Stomach (tissue), 4 donors: Measurements from ENCODE around the gene VEZT.

Experiments used
- EP300 ChIP-seq: sonication (generic); formaldehyde crosslinking; IDR thresholded peaks from one replicate; pipeline ENCODE4 v1.6.1; 2017; ENCODE audit warnings: antibody characterized with exemption
- POLR2A ChIP-seq, 4 donors: fragments of 450-650 bp; IDR thresholded peaks; one replicate each; pipeline ENCODE4 v1.6.1; 2016; ENCODE audit warnings: antibody characterized with exemption in 4 of 4, control low read depth in 2 of 4, mild to moderate bottlenecking in 1 of 4, moderate library complexity in 1 of 4
- POLR2AphosphoS5 ChIP-seq, 3 donors: sonication (generic); formaldehyde crosslinking; IDR thresholded peaks; one replicate each; pipeline ENCODE4 v1.6.1; 2016; ENCODE audit warnings: antibody characterized with exemption in 3 of 3
- TF ChIP-seq, protein P1 (sequence below), 7 experiments: fragments of 450-650 bp in 4 of 7; fragments of 200-600 bp in 3 of 7; sonication (generic) in 3 of 7; IDR thresholded peaks; one replicate each; pipeline ENCODE4 v1.5.1; 2016 to 2019; ENCODE audit warnings: antibody characterized with exemption in 7 of 7, control low read depth in 2 of 7, mild to moderate bottlenecking in 1 of 7

DNA sequence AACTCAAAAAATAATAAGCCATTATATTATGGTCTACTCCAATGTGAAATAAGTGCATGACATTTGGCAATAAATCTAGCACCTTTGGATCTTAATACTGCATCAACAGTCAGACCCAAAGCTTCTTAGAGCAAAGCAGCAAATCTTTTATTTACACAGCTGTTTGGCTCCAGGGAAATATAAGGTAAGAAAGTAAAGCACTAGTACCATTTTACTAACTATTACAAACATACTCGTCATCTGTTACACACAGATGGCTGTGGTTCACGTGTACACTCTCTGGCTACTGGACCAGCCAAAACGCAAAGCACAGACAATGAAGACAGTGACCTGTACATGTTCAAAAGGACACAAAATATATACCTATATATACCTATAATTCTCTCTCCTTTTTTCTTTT is 3.1 kb upstream of the VEZT start:
- TF ChIP-seq POLR2A (IDR thresholded peaks at IDR 0.05) (no peak), EP300 (no peak), POLR2AphosphoS5 (IDR thresholded peaks at IDR 0.05) (no peak)
- TF ChIP-seq, protein P1, sequence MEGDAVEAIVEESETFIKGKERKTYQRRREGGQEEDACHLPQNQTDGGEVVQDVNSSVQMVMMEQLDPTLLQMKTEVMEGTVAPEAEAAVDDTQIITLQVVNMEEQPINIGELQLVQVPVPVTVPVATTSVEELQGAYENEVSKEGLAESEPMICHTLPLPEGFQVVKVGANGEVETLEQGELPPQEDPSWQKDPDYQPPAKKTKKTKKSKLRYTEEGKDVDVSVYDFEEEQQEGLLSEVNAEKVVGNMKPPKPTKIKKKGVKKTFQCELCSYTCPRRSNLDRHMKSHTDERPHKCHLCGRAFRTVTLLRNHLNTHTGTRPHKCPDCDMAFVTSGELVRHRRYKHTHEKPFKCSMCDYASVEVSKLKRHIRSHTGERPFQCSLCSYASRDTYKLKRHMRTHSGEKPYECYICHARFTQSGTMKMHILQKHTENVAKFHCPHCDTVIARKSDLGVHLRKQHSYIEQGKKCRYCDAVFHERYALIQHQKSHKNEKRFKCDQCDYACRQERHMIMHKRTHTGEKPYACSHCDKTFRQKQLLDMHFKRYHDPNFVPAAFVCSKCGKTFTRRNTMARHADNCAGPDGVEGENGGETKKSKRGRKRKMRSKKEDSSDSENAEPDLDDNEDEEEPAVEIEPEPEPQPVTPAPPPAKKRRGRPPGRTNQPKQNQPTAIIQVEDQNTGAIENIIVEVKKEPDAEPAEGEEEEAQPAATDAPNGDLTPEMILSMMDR (IDR thresholded peaks at IDR 0.05), result no peak
